Measurements from ENCODE around the gene SFXN3.

SFXN3 gene

GRCh38 chr10:101071885-101072433 lies 40.9 kb downstream of the SFXN3 start:
- no peaks in the 10 kb centered on the region for H3K9me2 ChIP-seq (ENCODE audit: low read depth, low read length)
- H2AFZ ChIP-seq (ENCODE audit: low read length) = no peak overlapping the region
- no peaks in the 10 kb centered on the region for H3K79me2 ChIP-seq (ENCODE audit: insufficient read depth, low read length)
- H3K9ac ChIP-seq (ENCODE audit: low read length) = no peak overlapping the region
- peaks cover 7% of the 10 kb centered on the region for H3K4me1 ChIP-seq (ENCODE audit: insufficient read depth, low read length, severe bottlenecking)
- no peaks in the 10 kb centered on the region for H3K27me3 ChIP-seq (ENCODE audit: insufficient read depth, low read length)
- H3F3A ChIP-seq (ENCODE audit: insufficient read depth, low read length) = no peaks in the 10 kb centered on the region
- H3K36me3 ChIP-seq (ENCODE audit: insufficient read depth, low read length) = no peaks in the 10 kb centered on the region
- no peak for TF ChIP-seq EZH2 (IDR thresholded peaks at IDR 0.05; ENCODE audit: borderline replicate concordance, low read length)
- no peak for TF ChIP-seq CTCF (IDR thresholded peaks at IDR 0.05; ENCODE audit: low read length)
- H3K4me2 ChIP-seq (ENCODE audit: low read length) = no peak overlapping the region
- H3K4me3 ChIP-seq (ENCODE audit: low read depth, low read length, poor library complexity, severe bottlenecking) = no peak overlapping the region
- no peaks in the 10 kb centered on the region for H3K9me3 ChIP-seq (ENCODE audit: low read length)
- H4K20me1 ChIP-seq (ENCODE audit: insufficient read depth, low read length) = no peaks in the 10 kb centered on the region
- no peak overlapping the region for H3K27ac ChIP-seq (ENCODE audit: low read depth, low read length, poor library complexity, severe bottlenecking)

DNA sequence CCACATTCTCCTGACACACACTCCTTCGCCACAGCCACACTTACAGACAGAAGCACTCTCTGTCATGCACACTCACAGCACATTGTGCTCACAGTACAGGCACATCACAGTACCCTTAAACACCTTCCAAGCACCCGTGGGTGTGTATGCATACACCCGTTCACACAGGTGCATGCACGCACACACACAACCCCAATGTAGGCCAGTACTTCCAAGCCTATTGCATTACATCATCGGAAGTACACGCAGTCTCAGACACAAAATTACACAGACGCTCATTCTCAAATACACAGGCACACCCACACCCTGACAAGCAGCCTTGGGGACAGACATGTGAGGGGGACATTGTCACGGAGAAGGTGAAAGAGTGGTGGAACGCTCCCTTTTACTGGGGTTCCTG lies 41.9 kb downstream of the SFXN3 start:
- no peaks in the 10 kb centered on the region for H3K9me2 ChIP-seq (ENCODE audit: low read depth, low read length)
- H3K79me2 ChIP-seq (ENCODE audit: insufficient read depth, low read length) = no peaks in the 10 kb centered on the region
- no peak for TF ChIP-seq CTCF (IDR thresholded peaks at IDR 0.05; ENCODE audit: low read length)
- no peak for TF ChIP-seq EZH2 (IDR thresholded peaks at IDR 0.05; ENCODE audit: borderline replicate concordance, low read length)
- no peak overlapping the region for H2AFZ ChIP-seq (ENCODE audit: low read length)
- no peaks in the 10 kb centered on the region for H3K27me3 ChIP-seq (ENCODE audit: insufficient read depth, low read length)
- H3K4me2 ChIP-seq (ENCODE audit: low read length) = no peak overlapping the region
- no peaks in the 10 kb centered on the region for H4K20me1 ChIP-seq (ENCODE audit: insufficient read depth, low read length)
- H3K4me3 ChIP-seq (ENCODE audit: low read depth, low read length, poor library complexity, severe bottlenecking) = no peak overlapping the region
- H3K27ac ChIP-seq (ENCODE audit: low read depth, low read length, poor library complexity, severe bottlenecking) = no peak overlapping the region
- H3K9ac ChIP-seq (ENCODE audit: low read length) = no peak overlapping the region
- H3K36me3 ChIP-seq (ENCODE audit: insufficient read depth, low read length) = no peaks in the 10 kb centered on the region
- H3K9me3 ChIP-seq (ENCODE audit: low read length) = no peaks in the 10 kb centered on the region
- no peaks in the 10 kb centered on the region for H3F3A ChIP-seq (ENCODE audit: insufficient read depth, low read length)
- no peaks in the 10 kb centered on the region for H3K4me1 ChIP-seq (ENCODE audit: insufficient read depth, low read length, severe bottlenecking)

DNA sequence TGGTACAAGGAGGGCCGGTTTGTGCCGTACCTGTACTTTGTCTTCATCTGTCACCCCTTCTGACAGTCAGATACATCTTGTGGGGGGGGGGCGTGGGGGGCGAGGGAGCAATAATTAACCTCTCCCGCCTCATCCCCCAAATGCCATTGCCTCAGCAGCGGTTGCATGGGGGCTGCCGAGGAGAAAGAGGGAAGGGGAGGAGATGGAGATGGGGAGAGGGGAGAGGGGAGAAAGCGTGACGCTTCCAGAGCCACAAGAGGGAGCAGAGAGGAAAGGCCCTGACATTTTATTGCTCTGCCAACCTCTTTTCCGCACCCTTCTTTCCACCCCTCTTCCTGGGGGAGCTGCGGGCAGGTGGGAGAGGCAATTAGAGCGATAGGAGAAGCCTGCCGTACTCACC lies 42.6 kb downstream of the SFXN3 start:
- Histone ChIP-seq H2AFZ (ENCODE audit: low read length) (no peak overlapping the region), H3K27me3 (ENCODE audit: insufficient read depth, low read length) (no peaks in the 10 kb centered on the region), H3K9ac (ENCODE audit: low read length) (no peak overlapping the region), H3F3A (ENCODE audit: insufficient read depth, low read length) (no peaks in the 10 kb centered on the region), H3K36me3 (ENCODE audit: insufficient read depth, low read length) (no peaks in the 10 kb centered on the region), H3K79me2 (ENCODE audit: insufficient read depth, low read length) (no peaks in the 10 kb centered on the region), H4K20me1 (ENCODE audit: insufficient read depth, low read length) (no peaks in the 10 kb centered on the region), H3K9me3 (ENCODE audit: low read length) (no peaks in the 10 kb centered on the region), H3K4me1 (ENCODE audit: insufficient read depth, low read length, severe bottlenecking) (no peaks in the 10 kb centered on the region), H3K27ac (ENCODE audit: low read depth, low read length, poor library complexity, severe bottlenecking) (no peak overlapping the region), H3K4me2 (ENCODE audit: low read length) (no peak overlapping the region), H3K9me2 (ENCODE audit: low read depth, low read length) (no peaks in the 10 kb centered on the region), H3K4me3 (ENCODE audit: low read depth, low read length, poor library complexity, severe bottlenecking) (no peak overlapping the region)
- TF ChIP-seq CTCF (IDR thresholded peaks at IDR 0.05; ENCODE audit: low read length) = no peak
- TF ChIP-seq EZH2 (IDR thresholded peaks at IDR 0.05; ENCODE audit: borderline replicate concordance, low read length) = no peak

Measured in OCI-LY1 (cell line).